T-helper 9 cell (primary cell): Measurements from ENCODE around the gene ZNF777.
"Not testable (repeated sequence)": the region's sequence is repeated elsewhere in the genome, so short reads cannot be mapped to it uniquely, and the experiment has no call there.

ENCODE experiments used
- DNase-seq: peaks from one replicate; pipeline ENCODE4 v3.0.0-alpha.2; 2020

ZNF777 gene

DNA sequence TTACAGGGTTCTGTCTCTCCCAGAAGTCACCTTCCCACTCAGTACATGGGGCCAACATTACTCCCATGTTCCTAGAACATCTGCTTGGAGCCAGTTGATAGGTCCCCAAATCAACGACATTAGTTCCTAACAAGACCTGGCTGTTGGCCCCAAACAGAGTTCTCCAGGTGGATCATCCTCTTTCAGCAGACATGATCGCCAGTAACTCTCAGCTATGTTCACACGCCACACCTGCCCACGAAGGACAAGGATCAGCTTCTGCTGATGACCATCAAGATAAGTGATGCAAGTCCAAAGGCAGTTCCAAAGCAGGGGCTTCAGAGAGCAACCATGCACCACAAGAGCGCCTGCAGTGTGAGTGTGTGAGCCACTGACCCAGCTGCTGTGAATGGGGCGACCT is 11.0 kb downstream of the ZNF777 start:
- no peak for DNase-seq

DNA sequence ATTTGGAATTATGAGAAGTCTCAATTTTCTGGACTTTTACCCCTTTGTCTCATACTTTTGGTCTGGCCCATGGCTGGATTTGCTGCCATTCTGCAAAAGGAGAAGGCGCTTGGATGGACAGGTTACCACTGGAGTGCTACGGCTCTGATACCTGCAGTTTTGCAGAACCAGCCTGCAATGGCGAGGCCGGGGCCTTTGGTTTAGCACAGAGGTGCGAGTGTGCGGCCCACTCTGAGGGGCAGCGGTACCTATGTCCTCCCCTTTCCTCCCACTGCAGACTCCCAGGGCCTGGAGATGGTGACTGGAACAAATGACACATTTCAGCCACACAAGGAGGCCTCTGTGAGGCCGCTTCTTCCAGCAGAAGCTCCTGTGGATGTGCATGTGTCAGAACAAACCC is 11.9 kb downstream of the ZNF777 start:
- DNase-seq: no peak

DNA sequence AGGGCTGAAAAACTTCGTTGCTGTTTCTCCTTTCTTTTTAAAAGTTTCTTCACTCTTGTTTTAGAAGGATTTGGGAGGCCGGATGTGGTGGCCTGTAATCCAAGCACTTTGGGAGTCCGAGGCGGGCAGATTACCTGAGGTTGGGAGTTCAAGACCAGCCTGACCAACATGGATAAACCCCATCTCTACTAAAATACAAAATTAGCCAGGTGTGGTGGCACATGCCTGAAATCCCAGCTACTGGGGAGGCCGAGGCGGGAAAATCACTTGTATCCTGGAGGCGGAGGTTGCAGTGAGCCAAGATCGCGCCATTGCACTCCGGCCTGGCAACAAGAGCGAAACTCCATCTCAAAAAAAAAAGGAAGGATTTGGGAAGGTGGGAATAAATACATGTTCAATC is 14.8 kb downstream of the ZNF777 start:
- not testable (repeated sequence) for DNase-seq

DNA sequence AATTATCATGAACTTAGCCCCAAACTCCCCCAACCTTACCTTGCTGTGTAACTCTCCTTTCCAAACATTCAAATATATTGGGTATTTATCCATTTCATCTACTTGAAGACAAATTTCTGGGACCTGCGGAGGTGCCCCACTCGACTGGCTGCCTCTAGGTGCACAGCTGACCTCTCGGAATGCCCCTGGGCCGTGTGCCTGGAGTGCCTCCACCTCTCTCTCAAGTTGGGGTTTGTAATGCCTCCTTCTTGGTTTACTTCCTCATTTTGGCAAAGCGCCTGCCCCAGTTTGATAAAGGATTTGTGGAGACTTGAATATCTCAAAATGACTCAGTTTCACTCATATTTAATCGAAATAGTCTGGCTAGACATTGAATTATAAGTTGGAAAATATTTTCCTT is 16.6 kb downstream of the ZNF777 start:
- DNase-seq: no peak

DNA sequence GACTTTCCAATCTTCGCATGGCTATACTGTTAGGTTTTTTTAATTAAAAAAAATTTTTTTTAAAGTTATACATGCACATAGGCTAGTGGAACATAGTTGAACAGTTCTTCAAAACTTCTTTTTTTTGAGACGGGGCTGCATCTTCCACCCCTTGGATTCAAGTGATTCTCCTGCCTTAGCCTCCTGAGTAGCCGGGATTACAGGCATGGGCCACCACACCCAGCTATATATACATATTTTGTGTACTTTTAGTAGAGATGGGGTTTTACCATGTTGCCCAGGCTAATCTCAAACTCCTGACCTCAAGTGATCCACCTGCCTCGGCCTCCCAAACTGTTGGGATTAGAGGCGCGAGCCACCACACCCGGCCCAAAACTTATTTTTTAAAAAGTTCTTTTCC is 17.3 kb downstream of the ZNF777 start:
- DNase-seq: no peak

DNA sequence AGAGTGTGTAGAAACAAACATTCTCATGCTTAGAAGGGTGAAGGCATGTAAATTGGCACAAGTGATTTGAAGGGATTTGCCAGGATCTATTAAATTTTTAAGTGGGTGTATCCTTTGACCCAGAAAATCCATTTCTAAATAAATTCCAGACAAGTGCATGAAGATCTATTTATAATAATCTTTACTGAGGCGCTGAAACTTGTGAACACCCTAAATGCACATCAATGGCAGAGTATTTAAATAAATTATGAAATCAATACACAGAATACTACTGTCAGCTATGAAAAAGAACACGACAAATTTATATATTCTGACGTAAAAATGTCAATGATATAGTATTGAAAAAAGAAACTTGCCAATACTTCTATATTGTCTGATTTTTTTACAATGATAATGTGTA is 17.9 kb downstream of the ZNF777 start:
- DNase-seq: no peak

DNA sequence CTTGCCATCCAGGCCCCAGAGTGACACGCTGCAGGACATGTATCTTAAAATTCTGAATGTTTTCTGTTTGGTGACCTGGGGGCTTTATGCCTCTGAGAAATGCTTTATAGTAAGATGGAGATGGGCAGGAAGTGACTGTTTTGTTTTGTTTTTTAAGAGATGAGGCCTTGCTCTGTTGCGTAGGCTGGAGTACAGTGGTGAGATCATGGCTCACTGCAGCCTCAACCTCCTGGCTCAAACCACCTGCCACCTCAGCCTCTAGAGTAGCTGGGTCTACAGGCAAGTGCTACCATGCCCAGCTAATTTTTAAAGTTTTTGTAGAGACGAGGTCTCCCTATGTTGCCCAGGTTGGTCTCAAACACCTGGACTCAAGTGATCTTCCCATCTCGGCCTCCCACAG is 20.6 kb downstream of the ZNF777 start:
- no peak for DNase-seq

DNA sequence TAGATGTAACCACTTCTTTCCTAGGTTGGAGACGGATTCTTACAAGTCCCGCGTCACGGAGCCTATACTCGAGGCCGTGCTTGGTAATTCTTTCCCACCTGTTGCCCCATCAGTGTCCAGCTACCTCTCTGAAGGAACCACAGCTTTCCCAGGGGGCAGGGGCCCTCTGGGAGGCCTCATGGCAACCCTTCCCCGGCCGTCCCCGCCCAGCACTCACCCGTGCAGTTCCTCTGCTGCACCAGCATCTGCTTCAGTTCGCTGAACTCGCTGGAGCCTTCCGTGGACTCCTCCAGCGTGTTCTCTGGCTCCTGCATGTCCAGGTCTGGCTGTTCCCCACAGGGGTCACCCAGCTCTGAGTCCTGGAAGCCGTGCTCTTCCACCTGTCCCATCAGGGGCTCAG is 24.5 kb downstream of the ZNF777 start:
- DNase-seq: no peak

DNA sequence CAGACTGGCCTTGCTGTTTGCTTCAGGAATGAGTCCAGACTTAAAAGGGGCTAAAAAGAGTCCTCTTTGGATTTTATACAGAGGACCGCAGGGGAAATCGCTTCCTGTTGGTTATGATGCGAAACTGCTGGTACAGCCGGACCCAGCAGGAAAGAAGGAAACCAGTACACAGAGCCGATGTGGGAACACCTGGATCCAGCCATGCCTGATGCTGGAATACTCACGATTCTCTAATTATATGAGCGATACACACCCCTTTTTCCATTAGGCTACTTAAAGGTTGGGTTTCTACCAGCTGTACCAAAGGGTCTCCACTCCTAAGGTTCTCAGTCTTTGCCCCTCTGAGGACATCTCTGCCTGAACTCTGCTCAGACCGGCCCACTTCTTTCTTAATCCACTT is 27.7 kb downstream of the ZNF777 start:
- no peak for DNase-seq

DNA sequence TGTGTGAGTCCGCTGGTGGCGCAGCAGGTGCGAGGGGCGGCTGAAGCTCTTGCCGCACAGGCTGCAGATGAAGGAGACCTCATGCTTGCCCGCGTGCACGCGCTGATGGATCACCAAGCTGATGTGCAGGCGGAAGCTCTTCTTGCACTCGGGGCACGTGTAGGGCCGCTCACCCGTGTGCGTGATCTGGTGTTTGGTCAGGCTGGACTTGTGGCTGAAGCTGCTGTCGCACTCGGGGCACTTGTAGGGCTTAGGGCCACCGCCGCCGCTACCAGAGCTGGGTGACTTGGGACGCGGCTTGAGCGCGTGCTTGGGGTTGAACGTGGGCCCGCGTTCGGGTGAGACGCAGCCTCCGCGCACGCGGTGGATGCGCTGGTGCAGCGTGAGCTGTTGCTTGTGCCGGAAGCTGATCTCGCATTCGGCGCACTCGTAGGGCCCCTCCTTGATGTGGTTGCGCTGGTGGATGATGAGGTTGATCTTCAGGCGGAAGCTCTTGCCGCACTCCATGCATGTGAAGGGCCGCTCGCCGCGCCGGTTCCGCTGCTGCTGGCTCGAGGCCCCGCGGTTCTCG is 28.7 kb downstream of the ZNF777 start:
- no peak for DNase-seq

DNA sequence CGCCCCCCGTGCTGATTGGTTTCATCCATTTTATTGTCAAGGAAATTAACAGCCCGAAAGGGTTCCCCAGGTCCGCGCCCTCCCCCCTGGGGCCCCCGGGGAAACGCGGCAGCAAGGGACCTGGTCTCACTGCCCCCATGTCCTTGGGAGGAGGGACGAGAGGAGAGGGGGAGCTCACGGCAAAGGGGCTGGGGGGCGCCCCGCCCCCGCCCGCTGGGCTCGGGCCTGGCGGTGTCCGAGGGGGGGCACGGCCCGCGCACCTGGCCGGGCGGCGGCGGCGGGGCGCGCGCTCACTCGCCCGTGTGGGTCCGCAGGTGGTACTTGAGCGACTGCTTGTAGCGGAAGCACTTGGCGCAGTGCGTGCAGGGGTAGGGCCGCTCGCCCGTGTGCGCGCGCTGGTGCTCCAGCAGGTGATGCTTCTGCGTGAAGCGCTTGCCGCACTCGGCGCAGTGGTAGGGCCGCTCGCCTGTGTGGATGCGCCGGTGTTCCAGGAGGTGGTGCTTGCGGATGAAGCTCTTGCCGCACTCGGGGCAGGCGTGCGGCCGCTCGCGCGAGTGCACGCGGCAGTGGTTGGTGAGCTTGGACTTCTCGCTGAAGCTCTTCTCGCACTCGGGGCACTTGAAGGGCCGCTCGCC is 29.3 kb downstream of the ZNF777 start:
- no peak for DNase-seq

DNA sequence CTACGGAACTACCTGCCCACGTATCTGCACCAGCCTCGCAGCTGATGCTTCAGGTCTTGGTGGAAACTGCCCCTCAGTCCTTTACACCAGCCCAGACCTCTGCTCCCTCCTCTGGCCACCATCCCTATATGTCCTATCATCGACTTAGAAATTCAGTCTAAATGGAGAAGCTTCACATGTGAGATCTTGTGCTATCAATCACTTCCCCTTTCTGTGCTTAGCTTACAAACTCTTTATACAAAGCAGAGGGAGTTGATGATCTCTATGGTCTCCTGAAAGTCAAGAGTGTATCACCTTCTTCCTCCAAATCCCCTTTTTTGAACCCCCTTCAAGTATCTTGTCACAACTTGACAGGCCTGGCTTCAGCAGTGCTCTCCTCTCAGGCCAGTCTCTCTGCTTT is 30.7 kb downstream of the ZNF777 start:
- no peak for DNase-seq

DNA sequence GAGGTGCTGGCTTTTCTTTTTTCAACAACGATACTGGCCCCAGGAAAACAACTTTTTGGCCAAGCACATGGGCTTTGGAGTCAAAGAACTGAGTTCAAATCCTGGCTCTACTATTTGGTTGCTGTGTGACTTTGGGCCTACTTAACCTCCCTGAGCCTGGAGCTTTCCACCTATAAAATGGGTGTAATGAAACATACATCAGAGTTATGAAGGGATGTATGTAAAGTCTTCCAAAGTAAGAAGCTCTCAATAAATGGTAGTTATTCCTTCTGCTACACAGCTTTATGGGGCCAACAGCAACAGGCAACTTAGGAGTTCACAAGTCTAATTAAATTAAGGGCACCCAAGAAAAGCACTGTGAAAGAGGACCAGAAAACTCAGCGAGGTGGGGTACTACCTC is 33.0 kb downstream of the ZNF777 start:
- no peak for DNase-seq

DNA sequence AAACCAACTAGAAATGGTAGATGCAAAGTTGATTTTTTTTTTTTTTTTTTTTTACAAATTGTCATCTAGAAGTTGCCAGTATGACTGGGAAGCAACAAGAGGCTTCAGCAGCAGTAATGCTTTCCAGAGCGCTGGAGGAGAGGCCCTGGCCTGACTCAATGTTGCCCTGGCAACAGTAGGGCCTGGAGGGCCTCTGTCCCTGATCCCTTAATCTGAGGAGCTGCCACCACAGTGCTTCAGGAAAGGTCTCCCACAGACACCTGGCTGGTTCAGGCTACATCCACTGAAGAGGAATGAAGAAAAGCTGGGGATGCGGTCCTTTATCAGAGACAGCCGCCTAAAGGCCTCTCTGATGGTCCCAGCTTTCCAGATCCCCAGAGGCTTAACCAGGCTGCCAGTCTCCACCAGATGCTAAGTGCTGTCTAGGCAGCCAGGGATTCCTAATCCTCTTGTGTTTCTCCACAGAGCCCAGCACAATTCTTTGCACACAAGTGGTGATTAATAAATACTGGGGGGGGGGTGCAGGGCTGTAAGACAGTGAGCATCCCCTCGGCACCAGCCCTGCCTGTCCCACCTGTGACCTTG is 33.7 kb downstream of the ZNF777 start:
- DNase-seq: no peak

DNA sequence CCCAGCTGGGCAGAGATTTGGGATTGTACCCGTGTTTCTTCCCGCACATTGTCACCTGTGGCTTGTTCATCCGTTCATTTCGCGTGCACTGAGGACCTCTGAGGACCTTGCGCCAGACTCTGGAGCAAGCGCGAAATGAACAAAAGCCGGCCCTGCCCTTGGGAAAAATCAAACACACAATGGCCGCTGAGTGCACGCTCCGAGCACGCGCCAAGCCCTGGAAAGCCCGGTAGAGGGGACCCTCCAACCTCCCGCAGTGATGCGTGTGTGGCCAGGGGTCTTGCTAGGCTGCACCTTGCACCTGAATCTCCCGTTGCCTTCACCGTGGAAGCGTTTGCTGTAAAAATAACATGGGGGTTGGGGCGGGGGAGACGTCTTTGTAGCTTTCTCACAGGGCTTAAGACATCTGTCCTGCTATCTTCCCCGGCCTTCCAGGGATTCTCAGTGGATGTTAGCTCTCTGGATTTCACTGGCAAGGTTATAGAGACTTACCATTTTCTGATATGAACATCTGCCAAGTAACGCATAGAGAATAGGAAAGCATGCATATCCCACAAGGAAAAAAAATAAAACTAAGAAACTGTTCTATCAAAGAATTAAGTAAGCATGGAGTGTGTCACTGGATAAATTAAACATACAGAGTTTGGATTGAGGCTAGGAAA is 37.3 kb downstream of the ZNF777 start:
- DNase-seq: no peak

DNA sequence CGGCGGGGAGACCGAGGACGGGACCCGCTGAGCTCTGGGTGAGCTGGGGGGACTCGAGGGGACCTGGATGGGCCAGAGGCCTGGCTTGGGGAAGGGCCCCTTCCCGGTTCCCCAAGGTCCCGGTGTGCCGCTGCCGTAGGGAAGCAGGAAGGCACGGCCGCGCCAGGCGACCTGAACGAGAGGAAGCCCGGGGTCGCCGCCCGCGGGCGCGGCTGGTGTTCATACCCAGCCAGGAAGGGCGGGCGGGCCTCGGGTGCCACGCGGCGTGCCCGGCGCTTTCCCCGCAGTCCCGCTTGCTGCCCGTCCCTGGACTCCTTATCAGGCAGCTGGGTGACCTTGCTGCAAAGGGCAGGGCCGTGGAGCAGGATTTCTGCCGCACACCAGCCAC is 38.0 kb downstream of the ZNF777 start:
- peak; percentile 23 for DNase-seq

DNA sequence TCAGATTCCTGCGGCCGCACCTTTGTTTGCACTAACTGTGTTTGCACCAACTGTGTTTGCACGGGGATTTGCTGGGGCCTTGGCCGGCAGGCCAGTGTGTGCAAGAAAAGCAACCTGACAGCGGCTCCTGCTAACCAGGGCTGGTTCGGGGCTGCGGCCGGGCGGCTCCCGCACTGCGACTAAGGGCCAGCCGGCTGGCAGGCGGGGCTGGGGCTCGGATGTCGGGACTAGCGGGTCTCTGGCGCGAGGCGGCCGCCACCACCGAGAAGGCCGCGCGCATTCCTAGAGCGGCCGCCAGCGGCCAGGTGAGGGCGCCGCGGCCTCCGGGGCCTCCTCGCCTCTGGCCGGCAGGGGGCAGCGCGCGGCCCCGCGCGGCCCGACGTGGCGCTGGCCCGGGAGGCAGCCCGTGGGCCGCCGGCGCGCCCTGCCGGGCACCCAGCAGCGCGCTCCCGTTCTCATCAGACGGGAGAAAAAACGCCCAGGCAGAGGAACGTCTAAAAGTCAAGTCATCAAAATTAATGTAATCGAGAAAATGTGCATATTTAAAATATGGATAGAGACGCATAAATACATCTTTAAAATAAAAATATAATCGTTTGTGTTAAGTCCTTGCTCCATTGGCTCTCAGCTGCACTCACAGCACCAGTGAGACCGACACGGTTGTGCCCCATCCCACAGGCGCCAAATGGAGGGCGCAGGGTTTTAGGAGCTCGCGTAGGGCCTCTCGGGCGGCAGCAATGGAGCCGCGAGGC is 38.5 kb downstream of the ZNF777 start:
- peak; percentile 65 for DNase-seq

DNA sequence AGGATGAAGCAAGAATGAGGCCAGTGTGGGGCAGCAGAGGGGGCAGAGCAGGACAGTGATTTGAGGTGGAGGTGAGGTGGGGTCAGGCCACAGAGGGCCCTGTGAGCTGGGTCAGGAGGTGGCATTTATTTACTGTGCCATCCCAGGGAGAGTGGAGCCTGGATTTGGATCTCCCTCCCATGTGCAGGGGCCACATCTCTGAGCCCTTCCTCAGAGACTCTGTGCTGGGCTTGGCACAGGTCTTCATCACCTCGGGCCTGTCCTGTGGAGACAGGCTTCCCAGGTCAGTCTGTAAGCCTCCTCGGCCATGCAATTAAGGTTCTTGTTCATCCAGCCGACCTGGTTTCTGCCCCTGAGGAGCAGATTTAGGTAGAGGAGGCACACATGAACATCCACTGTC is 40.9 kb downstream of the ZNF777 start:
- no peak for DNase-seq

DNA sequence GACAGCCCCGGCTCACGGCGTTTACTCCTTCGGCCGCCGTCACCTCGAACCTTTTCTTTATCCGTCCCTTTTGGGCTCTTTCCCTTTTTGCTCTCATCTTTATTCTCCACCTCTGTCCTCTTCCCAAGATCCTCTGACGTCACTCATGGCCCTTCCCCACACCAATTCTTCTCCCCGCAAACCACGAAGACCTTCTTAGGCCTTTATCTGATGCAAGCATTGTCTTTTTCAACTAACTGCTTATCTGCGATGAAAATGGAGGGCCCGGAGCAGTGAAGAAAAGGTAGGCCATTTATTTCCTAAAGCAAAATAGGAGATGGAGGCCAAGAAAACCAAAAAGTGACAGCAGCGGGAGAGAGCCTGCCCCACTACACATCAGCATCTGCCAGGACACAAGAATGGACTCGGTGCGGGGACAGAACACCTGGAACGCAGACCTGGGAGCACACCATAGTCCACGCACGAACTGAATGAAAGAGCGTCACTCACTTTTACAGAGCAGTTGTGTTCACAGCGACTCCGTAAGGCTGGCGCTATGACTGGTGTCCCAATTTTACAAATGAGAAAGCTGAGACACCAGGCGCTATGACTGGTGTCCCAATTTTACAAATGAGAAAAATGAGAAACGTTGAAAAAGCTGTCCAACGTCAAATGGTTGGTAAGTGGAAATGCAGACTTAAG is 45.3 kb downstream of the ZNF777 start:
- no peak for DNase-seq

DNA sequence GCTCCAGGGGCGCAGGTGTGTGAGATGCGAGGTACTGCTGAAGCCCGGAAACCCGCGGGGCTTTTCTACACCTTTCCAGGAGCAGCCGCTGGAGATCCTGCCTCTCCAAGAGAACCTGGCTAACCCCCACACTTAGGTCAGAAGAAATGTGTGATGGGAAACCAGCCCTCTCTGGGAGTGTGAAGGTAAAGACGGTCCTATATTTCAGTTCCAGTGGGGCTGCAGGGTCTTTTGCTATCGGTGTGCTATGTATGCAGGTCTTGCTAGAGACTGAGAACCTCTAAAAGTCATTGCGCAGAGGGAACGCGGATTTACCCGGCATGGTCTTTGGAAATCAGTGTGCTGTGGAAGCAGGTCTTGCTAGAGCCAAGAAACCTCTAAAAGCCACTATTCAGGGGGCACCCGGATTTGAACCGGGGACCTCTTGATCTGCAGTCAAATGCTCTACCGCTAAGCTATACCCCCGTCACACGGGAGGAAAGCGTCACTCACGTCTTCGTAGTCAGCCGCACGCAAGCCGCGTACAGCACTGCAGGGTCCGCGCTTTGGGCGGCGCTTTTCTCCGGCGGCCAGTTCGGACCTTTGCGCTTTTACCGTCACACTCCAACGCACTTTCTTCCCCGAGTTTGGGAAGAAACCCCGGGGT is 46.0 kb downstream of the ZNF777 start:
- DNase-seq: peak; percentile 22

DNA sequence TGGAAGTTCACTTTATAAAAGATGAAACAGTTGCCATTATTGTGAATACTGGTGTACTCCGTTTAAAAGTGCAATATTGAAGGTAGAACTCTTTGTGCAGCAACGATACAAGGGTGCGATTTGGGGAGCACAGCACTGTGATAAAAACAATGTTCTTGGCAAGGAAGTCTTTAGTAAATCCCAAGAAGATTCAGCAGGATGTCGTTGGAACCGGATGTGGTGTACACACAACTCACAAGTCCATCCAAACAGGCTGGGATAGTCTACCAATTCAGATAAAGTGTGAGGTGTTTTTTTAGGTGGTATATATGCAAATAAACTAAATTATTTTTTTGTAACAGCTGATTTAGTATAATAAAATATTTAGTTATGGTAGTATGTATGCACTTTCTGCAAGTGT is 46.7 kb downstream of the ZNF777 start:
- no peak for DNase-seq

DNA sequence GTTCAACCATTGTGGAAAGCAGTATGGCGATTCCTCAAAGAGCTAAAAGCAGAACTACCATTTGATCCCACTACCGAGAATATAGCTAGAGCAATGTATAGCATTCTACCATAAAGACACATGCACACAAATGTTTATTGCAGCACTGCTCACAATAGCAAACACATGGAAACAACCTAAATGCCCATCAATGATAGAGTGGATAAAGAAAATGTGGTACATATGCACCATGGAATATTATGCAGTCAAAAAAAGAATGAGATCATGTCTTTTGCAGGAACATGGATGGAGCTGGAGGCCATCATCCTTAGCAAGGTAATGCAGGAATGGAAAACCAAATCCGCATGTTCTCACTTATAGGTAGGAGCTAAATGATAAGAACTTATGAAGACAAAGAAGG is 47.8 kb downstream of the ZNF777 start:
- DNase-seq: not testable (repeated sequence)
